HG03045 (cell line): ENCODE results near the gene SORT1.
"Not testable (repeated sequence)": the region's sequence is repeated elsewhere in the genome, so short reads cannot be mapped to it uniquely, and the experiment has no call there.

Experiments
- ATAC-seq: cut with Tn5 transposase; IDR thresholded peaks from one replicate; pipeline ENCODE4 v1.9.1; 2021; ENCODE audit warnings: mild to moderate bottlenecking, moderate library complexity; ENCODE audit not compliant: unreplicated experiment

The SORT1 gene

DNA sequence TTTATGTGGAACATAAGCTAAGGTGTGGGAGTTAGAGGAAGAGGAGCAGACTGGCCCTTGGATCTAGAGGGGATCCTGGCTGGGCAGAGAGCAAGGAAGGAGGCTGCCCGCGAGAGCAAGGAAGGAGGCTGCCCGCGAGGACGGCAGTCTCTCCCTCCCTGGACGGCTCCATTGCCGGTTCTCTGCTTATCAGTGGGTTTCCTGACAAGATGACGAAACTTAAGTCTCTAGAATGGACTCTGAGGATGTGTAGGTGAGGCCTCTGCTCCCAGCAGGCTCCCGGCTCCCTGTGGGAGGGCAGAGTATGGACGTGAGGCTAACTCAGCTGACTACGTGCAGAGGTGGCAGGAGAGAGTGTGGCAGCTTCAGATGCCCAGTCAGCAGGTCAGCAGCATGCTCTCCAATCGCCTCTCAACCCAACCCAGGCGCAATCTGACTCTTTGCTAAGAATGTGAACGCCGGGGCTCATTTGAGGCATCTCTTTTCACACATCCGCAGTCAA is 97.0 kb downstream of the SORT1 start:
- ATAC-seq = no peak

DNA sequence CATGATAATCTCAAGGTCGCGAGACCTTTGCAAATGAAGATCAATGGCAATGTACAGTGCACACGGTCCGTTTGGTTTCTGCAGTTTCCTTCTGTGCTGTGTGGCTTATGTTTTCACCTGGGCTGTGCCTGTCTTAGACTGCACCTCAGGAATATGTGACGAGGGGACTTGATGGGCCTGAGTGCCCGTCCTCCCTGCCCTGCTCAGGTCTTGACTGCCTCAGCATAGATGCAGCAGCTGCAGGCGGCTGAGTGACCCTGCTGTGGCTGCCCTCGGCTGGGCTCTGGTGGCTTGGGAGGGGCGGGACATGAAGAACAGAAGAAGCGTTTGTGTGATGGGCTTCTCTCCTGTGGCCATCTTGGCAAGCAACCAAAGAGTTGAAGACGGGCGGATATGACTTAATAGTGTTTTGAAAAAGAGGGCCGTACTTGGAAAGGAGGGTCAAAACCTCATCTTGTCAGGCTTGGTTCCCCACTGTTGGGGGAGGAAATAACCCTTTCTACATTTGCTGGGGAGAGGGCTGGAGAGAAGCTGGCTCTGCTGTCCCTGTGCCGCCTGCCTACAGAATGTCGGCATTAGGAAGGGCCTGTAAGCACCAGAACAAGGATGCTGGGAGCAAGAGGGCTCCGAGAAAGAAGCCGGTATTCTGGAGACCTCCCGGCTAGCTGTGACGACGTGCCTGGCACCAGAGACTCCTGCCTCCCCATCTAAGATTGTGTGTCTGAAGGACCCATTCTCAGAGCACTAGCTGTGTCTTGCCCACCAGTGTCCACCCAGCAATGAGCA is 98.0 kb downstream of the SORT1 start:
- no peak for ATAC-seq

DNA sequence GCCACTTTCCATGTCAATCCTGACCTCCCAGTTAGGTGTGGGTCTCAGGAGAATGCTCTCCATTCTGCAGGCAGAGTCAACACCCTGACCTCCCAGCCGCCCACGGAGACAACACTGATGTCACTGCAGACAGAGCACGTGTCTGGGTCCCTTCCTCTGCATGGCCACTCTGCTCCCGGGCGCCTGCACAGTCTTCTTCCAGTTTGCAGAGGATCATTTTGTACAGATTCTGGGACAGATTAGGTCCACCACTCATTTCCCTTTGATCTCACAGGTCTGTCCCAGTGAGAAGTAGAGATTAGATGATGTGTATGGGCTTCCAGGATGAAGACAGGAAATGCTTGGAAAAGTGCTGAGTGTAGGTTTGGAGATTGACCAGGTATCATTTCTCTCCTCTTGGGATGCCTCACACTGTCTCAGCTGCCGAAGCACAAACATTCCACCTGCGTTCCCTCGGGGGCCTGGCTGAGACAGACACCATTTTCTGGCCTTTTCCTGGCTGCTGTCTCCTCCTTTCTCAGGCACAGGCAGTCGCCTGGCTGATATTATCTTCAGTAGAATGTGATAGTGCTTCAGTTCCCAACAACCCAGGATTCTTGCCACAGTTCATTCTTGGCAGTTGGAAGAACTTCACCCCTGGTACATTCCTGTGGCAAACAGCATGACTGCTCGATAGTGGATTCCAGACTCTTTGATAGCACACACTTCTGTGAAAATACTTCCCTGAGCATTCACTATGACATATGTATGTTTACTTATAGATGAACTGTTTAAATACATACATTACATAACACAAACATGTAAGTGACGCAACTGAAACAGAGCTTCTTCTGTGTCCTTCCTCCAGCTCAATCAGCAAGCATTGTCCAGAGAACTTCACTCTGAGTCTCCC is 98.8 kb downstream of the SORT1 start:
- ATAC-seq = no peak

DNA sequence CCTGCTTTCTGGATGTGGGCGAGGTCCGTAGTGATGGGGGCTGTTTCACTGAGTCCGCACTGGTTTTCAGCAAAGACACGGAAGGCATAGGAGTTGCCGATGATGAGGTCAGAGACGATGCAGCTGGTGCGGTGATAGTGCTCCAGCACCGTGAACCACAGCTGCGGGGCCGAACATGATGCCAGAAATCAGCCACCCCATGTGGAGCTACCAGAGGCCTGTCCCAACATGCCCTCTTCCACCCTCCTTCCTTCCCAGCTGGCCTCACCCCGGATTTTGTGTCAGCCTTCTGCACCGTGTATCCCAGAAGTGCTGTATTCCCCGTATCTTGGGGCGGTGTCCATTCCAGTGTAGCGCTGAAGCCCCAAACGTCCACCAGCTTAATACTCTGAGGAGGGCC is 100.9 kb downstream of the SORT1 start:
- ATAC-seq = no peak

DNA sequence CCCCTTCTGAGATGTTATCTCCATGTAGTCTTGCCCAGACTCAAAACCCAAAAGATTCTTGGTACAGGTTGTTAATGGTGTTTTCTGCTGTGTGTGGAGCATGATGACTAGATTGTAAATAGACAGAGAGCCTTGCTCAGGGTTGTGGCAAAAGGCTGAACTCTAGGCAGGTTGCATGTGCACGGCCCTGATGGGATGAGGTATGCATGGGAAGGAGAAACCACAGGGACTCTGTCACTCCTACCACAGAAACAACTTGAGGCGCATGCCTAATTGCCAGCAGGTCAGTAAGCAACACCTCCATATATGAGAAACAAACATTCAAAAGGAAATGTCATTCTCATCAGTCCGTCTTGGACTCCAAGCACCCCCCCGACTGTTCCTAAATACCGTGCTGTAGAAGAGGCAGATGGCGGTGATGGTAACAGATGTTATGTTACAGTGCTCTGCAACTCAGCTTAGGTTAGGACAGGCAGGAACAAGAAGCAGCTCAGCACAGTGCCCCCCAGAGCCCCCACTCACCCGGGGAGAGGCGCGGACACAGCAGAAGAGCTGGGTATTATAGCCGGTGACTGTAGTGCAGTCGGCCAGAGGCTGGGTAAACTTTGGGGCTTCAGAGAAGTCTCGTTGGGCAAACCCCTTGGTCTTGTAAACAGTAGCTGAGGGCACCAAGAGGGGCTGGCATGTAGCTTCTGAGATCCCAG is 101.9 kb downstream of the SORT1 start:
- ATAC-seq = no peak

DNA sequence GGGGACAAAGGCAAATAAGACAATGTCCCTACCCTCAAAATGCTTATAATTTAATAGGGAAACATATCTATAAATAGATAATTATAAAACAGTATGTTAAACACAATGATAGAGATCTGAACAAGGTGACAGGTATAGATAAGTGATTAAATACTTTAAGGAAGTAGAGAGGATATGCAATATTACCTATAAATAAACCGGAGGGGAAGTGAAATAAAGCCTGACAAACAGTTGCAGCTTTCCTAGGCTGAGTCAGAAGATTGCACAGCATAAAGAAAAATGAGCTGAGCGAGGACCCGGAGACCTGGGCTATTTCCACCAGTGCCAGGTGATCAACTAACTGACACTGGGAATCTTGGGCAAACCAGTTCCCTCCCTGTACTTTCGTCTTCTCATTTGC is 103.2 kb downstream of the SORT1 start:
- ATAC-seq = no peak

DNA sequence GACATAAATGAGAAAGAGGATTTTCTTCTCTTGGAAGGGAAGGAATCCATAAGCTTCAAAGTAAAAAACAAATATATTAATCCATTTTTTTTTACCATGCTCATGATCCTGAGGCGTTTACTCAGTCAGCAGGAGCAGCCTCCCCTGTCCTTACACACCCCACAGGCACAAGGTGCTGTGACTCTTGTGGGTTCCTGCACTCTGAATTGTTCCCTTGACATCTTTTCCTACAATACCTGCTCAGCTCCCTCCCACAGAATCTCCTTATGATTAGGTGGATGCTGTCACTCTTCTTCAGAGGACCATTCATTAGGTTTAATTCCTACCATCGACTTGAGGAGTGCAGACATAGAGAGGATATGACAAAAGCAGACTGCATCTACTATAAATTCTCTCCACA is 104.7 kb downstream of the SORT1 start:
- no peak for ATAC-seq

DNA sequence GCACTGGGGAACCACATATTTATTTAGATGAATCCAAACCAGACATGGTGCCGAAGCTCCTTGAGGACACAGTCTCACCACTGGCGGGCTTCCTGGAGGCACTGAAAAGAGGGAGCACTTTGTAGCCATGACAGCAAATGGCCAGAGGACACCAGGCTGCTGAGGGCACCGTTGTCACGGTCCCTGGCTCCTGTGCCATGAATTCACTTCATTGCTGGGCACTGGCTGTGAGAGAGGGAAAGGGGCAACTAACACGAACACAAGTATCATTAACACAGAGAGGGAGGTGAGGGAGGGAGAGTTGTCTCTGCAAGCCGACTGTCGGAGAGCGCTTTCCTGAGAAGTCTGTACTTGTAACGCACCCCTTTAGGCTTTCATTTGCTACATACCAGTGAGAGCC is 105.4 kb downstream of the SORT1 start:
- no peak for ATAC-seq

DNA sequence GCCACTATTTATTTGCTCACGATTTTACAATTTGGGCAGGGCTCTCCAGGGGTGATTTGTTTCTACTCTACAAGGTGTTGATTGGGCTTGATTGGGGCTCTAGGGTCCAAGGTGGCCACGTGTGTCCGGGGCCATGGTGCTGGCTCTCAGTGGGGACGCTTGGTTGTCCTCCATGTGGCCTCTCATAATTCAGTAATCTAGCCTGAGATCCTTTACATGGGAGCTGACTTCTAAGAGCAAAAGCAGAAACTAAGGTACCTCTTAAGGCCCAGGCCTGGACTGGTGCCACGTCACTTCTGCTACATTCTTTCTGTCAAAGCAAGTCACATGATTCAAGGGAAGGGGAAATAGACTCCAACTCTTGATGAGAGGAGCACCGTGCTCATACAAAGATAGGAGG is 106.7 kb downstream of the SORT1 start:
- no peak for ATAC-seq

DNA sequence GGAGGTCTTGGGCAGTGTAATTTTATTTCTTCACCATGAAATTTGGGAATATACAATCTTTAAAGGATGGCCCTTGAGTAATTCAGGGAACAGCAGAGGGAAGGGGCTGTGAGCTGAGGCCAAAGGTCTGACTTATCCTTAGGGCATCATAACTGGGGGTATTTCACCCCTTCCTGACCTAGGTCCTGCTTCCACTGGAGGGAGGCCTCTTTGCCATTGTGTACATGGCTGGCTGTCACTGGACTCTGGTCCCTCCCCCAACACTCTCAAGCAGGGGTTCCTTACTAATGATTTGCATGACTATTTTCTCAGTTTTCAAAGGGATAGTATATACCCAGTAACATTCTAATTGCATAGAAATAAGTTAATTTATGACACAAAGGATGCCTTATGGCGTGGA is 107.6 kb downstream of the SORT1 start:
- ATAC-seq = no peak

DNA sequence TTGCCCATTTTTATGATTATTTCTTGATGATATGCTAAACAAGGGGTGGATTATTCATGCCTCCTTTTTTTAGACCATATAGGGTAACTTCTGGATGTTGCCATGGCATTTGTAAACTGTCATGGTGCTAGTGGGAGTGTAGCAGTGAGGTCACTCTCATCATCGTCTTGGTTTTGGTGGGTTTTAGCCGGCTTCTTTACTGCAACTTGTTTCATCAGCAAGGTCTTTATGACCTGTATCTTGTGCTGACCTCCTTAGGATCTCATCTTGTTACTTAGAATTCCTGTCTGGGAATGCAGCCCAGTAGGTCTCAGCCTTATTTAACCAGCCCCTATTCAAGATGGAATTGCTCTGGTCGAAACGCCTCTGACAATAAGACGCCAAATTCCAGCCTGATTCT is 111.0 kb downstream of the SORT1 start:
- ATAC-seq = not testable (repeated sequence)

DNA sequence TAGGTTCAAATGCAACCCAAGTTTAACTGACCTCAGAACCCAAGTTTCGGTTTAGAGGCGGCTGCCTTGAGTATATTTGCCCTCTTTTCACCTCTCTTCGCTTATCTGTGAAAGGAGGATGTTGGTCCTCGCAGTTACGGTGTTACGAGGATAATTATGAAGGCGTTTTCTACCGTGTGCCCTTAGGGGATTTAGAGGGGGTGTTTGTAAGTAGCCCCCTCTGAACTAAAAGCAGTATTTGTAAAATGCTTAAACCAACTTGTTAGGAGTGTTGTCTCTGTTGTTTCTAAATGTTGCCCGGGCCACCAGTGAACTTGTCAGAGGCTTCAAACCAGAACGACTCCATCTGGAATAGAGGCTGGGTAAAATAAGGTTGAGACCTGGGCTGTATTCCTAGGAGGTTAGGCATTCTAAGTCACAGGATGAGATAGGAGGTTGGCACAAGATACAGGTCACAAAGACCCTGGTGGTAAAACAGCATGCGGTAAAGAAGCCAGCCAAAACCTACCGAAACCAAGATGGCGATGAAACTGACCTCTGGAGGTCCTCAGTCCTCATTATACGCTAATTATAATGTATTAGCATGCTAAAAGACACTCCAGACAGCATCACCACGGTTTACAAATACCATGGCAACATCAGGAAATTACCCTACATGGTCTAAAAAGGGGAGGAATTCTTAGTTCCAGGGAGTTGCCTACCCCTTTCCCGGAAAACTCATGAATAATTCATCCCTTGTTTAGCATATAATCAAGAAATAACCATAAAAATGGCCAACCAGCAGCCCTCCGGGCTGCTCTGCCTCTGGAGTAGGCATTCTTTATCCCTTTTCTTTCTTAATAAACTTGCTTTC is 113.7 kb downstream of the SORT1 start:
- peak; percentile 35 for ATAC-seq

DNA sequence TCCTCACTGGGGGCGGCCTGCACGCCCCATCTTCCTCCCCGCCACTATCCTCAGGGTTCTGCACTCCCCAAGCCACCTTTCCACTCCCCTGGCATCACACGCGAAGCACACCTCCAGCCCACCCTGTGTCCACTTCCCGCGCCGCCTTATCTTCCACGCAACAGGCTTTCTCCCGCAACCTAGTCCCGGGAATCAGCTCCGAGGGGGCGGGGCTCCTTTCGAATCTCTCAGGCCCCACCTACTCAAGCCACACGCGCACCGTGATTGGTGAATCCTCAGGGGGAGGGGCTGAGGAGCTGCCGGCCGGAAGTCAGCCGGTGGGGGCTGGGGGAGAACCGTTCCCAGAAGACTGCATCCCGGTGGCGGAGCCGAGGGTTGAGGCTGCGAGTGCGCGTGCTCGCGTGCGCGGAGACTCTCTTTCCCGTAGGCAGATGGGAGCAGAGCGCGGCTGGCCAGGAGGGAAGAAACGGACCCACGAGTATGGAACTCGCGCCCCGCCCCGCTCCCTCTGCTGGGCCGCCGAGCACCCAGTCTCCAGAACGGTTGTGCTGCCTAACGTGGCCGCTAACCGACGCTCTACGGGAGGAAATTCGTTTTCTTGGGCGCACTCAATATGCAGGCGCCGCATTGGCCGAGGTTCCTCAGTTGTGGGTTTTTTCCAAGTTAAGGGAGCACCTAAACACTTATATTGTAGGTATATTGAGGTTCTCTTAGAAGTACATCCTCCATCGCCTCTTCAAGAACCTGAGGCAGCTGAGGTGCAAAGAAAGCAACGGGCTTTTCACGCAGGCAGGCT is 114.6 kb downstream of the SORT1 start, which contains the start of gene PSRC1:
Gene PSRC1 (minus strand): TSS at position 194 of the 796 bp plus-strand sequence.
- ATAC-seq = peak; percentile 97

DNA sequence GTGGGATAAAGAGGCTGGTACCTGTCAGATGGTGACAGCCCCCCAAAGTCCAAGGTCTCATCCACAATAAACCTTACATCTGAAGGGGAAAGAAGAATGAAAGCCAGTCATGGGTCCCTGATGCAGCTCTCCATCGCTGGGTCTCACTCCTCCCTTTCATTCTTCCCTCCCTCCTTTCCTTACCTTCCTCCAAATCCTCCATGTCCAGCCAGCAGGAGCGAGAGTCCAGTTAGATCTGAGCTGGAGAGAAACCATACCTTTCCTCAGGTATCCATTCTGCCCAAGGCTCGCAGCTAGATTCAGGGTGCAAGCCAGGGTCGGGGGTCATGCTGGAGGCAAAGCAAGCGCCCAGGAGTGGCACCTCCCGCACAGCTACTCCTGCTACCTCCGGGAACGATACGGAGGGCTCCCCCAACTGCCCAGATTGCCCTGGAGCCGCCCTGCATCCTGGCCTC is 115.2 kb downstream of the SORT1 start:
- ATAC-seq = no peak

DNA sequence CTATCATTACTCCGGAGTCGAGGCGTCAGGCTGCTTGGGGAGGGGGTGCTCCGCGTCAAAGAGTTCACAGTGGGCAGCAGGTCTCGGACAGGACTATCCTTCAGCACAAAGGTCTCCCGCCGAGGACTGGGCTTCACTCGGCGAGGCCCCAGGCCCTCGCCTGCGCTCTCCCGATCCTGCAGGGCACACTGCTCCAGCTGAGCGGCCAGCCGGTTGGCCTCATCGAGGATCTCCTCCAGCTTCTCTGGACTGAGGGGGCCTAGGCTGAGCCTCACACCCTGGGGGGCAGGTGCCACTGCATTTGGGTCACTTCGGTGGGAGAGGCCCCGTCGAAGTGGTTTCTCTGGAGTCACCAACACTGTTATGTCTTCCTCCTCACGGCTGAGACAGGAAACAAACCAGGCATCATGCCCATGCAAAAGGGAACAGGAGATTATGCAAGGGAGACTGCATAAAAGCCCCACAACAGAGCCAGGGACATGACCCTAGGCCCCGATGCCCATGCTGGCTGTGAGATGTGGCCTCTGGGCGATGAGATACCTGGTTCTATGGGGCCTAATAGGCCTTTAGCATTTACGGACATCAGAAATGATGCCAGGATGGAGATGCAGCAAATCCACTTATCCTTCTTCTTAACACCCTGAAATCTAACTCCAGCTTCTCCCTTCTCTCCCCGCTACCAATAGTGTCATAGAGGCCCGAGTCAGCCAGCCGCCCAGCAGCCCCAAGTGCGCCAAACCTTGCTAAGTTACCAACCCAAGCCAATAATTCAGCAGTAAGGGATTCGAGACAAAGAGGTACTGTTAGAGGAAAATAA is 115.8 kb downstream of the SORT1 start:
- no peak for ATAC-seq

DNA sequence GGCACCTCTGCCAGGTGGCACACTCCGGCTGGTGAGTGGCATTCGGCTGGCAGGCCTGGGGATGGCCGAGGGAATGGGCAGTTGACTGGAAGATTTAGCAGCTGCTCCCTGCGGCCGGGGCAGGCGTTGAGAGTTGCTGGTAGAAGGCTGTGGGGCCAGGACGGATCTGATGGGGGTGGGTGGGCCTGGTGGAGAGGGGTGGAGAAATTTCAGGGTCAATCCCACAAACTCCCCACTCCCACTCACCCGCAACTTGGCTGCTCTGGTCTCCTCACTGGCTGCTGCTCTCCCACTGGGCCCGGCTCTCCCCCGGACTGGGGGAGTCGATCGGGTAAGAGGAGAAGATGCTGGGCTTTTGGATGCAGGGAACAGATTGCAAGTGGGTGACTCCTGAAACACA is 116.9 kb downstream of the SORT1 start:
- no peak for ATAC-seq

DNA sequence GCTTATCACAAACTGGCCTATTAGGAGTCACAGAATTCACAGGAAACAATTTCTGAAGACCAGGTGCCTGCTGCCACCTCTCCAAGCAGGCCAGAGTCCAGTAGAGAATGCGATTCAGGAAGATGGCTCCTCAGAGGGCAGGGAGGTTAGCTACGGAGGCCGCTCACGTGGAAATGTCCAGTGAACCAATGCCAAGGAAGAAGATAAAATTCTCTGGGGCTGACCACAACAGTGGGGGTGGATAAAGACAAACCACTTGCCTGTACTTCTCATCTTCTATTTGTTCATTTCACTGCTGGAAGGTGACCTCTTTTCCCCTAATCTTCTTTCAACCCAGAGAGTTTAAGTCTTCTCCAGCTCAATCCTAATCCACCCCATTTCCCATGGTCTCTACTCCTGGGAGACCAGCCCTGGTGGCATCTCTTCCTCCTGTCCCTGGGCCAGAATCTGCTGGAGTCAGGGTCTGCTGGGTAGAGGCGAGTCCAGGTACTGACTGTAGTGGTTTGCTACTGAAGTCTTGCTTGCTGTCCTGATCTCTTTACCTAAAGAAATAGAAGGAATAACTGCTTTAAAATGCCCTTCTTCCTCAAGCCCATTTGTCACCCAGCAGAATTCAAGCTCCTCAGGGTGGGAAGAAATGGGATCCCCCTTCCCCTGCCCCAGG is 118.0 kb downstream of the SORT1 start:
- ATAC-seq = no peak
